ENCODE measurements around the gene STMN1. TPM values are rescaled to one million over a fixed set of nuclear protein-coding genes. Genes with fewer than 3 reads are reported as not detected.

STMN1 gene
- total and polyA plus RNA-seq, 2 of the 8 experiments (the other 6 are each of a cell fraction or from before 2014, with no cell fraction given) = 116 to 564 TPM

GRCh38 chr1:25878690-25879089 is 27.5 kb downstream of the STMN1 start (continued):
- TF ChIP-seq, protein P1, sequence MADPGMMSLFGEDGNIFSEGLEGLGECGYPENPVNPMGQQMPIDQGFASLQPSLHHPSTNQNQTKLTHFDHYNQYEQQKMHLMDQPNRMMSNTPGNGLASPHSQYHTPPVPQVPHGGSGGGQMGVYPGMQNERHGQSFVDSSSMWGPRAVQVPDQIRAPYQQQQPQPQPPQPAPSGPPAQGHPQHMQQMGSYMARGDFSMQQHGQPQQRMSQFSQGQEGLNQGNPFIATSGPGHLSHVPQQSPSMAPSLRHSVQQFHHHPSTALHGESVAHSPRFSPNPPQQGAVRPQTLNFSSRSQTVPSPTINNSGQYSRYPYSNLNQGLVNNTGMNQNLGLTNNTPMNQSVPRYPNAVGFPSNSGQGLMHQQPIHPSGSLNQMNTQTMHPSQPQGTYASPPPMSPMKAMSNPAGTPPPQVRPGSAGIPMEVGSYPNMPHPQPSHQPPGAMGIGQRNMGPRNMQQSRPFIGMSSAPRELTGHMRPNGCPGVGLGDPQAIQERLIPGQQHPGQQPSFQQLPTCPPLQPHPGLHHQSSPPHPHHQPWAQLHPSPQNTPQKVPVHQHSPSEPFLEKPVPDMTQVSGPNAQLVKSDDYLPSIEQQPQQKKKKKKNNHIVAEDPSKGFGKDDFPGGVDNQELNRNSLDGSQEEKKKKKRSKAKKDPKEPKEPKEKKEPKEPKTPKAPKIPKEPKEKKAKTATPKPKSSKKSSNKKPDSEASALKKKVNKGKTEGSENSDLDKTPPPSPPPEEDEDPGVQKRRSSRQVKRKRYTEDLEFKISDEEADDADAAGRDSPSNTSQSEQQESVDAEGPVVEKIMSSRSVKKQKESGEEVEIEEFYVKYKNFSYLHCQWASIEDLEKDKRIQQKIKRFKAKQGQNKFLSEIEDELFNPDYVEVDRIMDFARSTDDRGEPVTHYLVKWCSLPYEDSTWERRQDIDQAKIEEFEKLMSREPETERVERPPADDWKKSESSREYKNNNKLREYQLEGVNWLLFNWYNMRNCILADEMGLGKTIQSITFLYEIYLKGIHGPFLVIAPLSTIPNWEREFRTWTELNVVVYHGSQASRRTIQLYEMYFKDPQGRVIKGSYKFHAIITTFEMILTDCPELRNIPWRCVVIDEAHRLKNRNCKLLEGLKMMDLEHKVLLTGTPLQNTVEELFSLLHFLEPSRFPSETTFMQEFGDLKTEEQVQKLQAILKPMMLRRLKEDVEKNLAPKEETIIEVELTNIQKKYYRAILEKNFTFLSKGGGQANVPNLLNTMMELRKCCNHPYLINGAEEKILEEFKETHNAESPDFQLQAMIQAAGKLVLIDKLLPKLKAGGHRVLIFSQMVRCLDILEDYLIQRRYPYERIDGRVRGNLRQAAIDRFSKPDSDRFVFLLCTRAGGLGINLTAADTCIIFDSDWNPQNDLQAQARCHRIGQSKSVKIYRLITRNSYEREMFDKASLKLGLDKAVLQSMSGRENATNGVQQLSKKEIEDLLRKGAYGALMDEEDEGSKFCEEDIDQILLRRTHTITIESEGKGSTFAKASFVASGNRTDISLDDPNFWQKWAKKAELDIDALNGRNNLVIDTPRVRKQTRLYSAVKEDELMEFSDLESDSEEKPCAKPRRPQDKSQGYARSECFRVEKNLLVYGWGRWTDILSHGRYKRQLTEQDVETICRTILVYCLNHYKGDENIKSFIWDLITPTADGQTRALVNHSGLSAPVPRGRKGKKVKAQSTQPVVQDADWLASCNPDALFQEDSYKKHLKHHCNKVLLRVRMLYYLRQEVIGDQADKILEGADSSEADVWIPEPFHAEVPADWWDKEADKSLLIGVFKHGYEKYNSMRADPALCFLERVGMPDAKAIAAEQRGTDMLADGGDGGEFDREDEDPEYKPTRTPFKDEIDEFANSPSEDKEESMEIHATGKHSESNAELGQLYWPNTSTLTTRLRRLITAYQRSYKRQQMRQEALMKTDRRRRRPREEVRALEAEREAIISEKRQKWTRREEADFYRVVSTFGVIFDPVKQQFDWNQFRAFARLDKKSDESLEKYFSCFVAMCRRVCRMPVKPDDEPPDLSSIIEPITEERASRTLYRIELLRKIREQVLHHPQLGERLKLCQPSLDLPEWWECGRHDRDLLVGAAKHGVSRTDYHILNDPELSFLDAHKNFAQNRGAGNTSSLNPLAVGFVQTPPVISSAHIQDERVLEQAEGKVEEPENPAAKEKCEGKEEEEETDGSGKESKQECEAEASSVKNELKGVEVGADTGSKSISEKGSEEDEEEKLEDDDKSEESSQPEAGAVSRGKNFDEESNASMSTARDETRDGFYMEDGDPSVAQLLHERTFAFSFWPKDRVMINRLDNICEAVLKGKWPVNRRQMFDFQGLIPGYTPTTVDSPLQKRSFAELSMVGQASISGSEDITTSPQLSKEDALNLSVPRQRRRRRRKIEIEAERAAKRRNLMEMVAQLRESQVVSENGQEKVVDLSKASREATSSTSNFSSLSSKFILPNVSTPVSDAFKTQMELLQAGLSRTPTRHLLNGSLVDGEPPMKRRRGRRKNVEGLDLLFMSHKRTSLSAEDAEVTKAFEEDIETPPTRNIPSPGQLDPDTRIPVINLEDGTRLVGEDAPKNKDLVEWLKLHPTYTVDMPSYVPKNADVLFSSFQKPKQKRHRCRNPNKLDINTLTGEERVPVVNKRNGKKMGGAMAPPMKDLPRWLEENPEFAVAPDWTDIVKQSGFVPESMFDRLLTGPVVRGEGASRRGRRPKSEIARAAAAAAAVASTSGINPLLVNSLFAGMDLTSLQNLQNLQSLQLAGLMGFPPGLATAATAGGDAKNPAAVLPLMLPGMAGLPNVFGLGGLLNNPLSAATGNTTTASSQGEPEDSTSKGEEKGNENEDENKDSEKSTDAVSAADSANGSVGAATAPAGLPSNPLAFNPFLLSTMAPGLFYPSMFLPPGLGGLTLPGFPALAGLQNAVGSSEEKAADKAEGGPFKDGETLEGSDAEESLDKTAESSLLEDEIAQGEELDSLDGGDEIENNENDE (IDR thresholded peaks at IDR 0.05; ENCODE audit: insufficient replicate concordance, low read length) = no peak
- TF ChIP-seq EGR1 (IDR thresholded peaks at IDR 0.05; ENCODE audit: borderline replicate concordance, low read depth, low read length) = no peak
- TF ChIP-seq GABPA (IDR thresholded peaks at IDR 0.05; ENCODE audit: borderline replicate concordance, insufficient read depth, low read length) = no peak
- no peak for TF ChIP-seq CHD1 (IDR thresholded peaks at IDR 0.05; ENCODE audit: low read depth, low read length)
- TF ChIP-seq, protein P2, sequence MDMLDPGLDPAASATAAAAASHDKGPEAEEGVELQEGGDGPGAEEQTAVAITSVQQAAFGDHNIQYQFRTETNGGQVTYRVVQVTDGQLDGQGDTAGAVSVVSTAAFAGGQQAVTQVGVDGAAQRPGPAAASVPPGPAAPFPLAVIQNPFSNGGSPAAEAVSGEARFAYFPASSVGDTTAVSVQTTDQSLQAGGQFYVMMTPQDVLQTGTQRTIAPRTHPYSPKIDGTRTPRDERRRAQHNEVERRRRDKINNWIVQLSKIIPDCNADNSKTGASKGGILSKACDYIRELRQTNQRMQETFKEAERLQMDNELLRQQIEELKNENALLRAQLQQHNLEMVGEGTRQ (IDR thresholded peaks at IDR 0.05; ENCODE audit: low read length) = no peak
- TF ChIP-seq EP300 (IDR thresholded peaks at IDR 0.05; ENCODE audit: borderline replicate concordance in 1 of 2, low read depth in 2 of 2, low read length in 2 of 2) = no peak
- no peak for TF ChIP-seq SIX5 (IDR thresholded peaks at IDR 0.05; ENCODE audit: low read depth, low read length)
- TF ChIP-seq RXRA (IDR thresholded peaks at IDR 0.05; ENCODE audit: insufficient read depth, low read depth, low read length) = no peak

Measured in H1 (cell line).